Measurements from ENCODE around the gene DMD.
"Not testable (repeated sequence)": the region's sequence is repeated elsewhere in the genome, so short reads cannot be mapped to it uniquely, and the experiment has no call there.

The DMD gene

GRCh38 chrX:31661280-31661810 is 1550.0 kb downstream of the DMD start:
- DNase-seq: no peak

- peak; percentile 14 for DNase-seq
These were observed 1553.0 kb downstream of the DMD start for GRCh38 chrX:31658360-31658759.

GRCh38 chrX:31656013-31656412 is 1555.3 kb downstream of the DMD start:
- DNase-seq: no peak

GRCh38 chrX:31653422-31653821 is 1557.9 kb downstream of the DMD start:
- DNase-seq: no peak

GRCh38 chrX:31652650-31653049 is 1558.7 kb downstream of the DMD start:
- DNase-seq: no peak

- no peak for DNase-seq
These were observed 1562.1 kb downstream of the DMD start for GRCh38 chrX:31649201-31649600.

- no peak for DNase-seq
These were observed 1578.0 kb downstream of the DMD start for GRCh38 chrX:31633349-31633748.

GRCh38 chrX:31629195-31629594 is 1582.2 kb downstream of the DMD start:
- DNase-seq: no peak

GRCh38 chrX:31609130-31609529 is 1602.2 kb downstream of the DMD start:
- no peak for DNase-seq

- DNase-seq: no peak
These were observed 1602.7 kb downstream of the DMD start for GRCh38 chrX:31608638-31609037.

- no peak for DNase-seq
These were observed 1604.6 kb downstream of the DMD start for GRCh38 chrX:31606771-31607170.

GRCh38 chrX:31604629-31605221 is 1606.6 kb downstream of the DMD start:
- DNase-seq: no peak

GRCh38 chrX:31603411-31604120 is 1607.8 kb downstream of the DMD start:
- DNase-seq: no peak

- no peak for DNase-seq
These were observed 1610.5 kb downstream of the DMD start for GRCh38 chrX:31600823-31601222.

GRCh38 chrX:31593353-31593752 is 1618.0 kb downstream of the DMD start:
- no peak for DNase-seq

- DNase-seq: no peak
These were observed 1620.0 kb downstream of the DMD start for GRCh38 chrX:31591355-31591754.

- DNase-seq: no peak
These were observed 1620.7 kb downstream of the DMD start for GRCh38 chrX:31590581-31591114.

- no peak for DNase-seq
These were observed 1621.8 kb downstream of the DMD start for GRCh38 chrX:31589503-31589902.

GRCh38 chrX:31588355-31588754 is 1623.0 kb downstream of the DMD start:
- DNase-seq: no peak

GRCh38 chrX:31583892-31584291 is 1627.5 kb downstream of the DMD start:
- DNase-seq: not testable (repeated sequence)

- no peak for DNase-seq
These were observed 1630.6 kb downstream of the DMD start for GRCh38 chrX:31580726-31581125.

- no peak for DNase-seq
These were observed 1631.1 kb downstream of the DMD start for GRCh38 chrX:31580227-31580626.

GRCh38 chrX:31572360-31572759 is 1639.0 kb downstream of the DMD start:
- no peak for DNase-seq

- no peak for DNase-seq
These were observed 1640.7 kb downstream of the DMD start for GRCh38 chrX:31570658-31571057.
